Non-pigmented ciliary epithelial cell (primary cell): Measurements from ENCODE around the gene STRIP2.
"Not testable (repeated sequence)": the region's sequence is repeated elsewhere in the genome, so short reads cannot be mapped to it uniquely, and the experiment has no call there.

Experiments used
- DNase-seq: peaks from one replicate; pipeline ENCODE4 v3.0.0-alpha.2; 2010; ENCODE audit warnings: low read depth

STRIP2 gene

GRCh38 chr7:129530795-129531391, 96.7 kb downstream of the STRIP2 start:
- DNase-seq = peak; percentile 28

- DNase-seq = no peak
These were observed 97.5 kb downstream of the STRIP2 start for GRCh38 chr7:129531721-129532120.

- no peak for DNase-seq
These were observed 98.1 kb downstream of the STRIP2 start for GRCh38 chr7:129532375-129532774.

GRCh38 chr7:129534558-129535274, 100.5 kb downstream of the STRIP2 start:
- DNase-seq = not testable (repeated sequence)

- no peak for DNase-seq
These were observed 101.7 kb downstream of the STRIP2 start for GRCh38 chr7:129535896-129536295.

- DNase-seq = no peak
These were observed 102.1 kb downstream of the STRIP2 start for GRCh38 chr7:129536323-129536722.
